ENCODE data around the gene SH3BP4.
"Not testable (repeated sequence)": the region's sequence is repeated elsewhere in the genome, so short reads cannot be mapped to it uniquely, and the experiment has no call there.

SH3BP4 gene

DNA sequence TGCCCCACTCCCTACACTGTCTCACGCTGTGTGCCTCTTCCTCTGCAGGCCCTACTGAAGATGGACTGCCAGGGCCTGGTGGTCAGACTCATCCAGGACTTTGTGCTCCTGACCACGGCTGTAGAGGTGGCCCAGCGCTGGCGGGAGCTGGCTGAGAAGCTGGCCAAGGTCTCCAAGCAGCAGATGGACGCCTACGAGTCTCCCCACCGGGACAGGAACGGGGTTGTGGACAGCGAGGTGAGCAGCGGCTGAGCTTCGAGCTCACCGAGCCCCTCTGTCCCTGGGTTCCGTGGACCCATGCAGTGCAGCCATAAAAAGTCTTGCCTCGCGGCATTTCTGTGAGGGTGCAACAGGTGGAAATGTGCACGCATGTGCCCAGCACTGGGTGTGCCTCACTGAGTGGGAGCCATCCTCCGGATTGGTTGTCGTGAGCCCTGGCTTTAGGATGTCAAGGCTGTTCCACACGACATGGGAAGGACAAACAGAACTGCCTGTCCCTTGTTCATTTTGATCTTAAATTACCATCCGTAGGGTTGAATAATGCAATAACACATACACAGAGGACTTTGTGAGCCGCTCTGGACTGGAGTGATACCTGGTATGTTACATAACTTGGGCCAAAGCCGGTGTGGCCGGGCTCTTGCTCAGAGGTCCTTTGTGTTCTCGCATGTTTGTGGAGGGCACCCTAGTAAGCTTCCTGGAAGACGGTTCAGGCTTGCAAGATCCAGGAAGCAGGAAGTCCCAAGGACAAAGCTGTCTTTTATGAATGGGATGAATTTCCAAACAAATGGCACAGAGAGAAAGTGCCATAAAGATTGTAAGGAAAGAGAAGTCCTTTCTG is 100.9 kb downstream of the SH3BP4 start:
- Histone ChIP-seq H3K9me3 (no peaks in the 10 kb centered on the region), H4K20me1 (no peaks in the 10 kb centered on the region), H3K9ac (no peak overlapping the region), H3K4me1 (peaks cover 17% of the 10 kb centered on the region), H3K36me3 (no peaks in the 10 kb centered on the region), H3K27me3 (no peaks in the 10 kb centered on the region), H3K4me2 (no peak overlapping the region), H3K27ac (no peak overlapping the region), H3K4me3 (no peak overlapping the region)
- no peak for TF ChIP-seq Cebpa-rat (IDR thresholded peaks at IDR 0.05)

GRCh38 chr2:235053651-235054050 is 101.8 kb downstream of the SH3BP4 start:
- no peak overlapping the region for H3K9ac ChIP-seq

DNA sequence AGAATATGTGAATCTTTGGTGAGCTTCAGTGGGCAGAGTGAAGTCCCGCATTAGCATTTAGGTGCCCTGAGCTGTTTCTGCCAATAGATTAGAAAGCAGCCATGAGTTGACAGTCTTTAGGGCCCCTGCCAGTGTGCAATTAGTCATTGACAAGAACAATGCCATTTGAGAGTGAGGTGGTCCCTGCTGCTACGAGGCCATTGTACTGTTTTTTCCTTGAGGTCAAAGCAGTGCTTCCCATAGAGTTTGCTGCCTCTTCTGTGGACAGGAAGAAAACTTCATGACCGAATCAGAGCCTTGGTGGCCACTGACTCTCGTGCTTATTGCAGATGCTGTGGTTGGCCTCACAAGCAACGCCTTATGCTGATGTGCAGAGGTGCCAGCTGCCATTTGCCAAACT is 102.7 kb downstream of the SH3BP4 start:
- H3K9ac ChIP-seq: no peak overlapping the region
- H4K20me1 ChIP-seq: no peaks in the 10 kb centered on the region
- H3K9me3 ChIP-seq: no peaks in the 10 kb centered on the region
- no peak overlapping the region for H3K27ac ChIP-seq
- no peaks in the 10 kb centered on the region for H3K27me3 ChIP-seq
- TF ChIP-seq Cebpa-rat (IDR thresholded peaks at IDR 0.05): no peak
- no peaks in the 10 kb centered on the region for H3K36me3 ChIP-seq
- H3K4me3 ChIP-seq: no peak overlapping the region
- H3K4me2 ChIP-seq: no peak overlapping the region
- H3K4me1 ChIP-seq: peaks cover 17% of the 10 kb centered on the region

More at GRCh38 chr2:235053651-235054050, 101.8 kb downstream of the SH3BP4 start:
- H3K9me3 ChIP-seq: no peaks in the 10 kb centered on the region
- no peak for TF ChIP-seq Cebpa-rat (IDR thresholded peaks at IDR 0.05)
- no peak overlapping the region for H3K4me2 ChIP-seq
- no peaks in the 10 kb centered on the region for H4K20me1 ChIP-seq
- H3K27me3 ChIP-seq: no peaks in the 10 kb centered on the region
- no peaks in the 10 kb centered on the region for H3K36me3 ChIP-seq
- no peak overlapping the region for H3K4me3 ChIP-seq
- H3K27ac ChIP-seq: no peak overlapping the region
- H3K4me1 ChIP-seq: peaks cover 17% of the 10 kb centered on the region

GRCh38 chr2:235054919-235055318 is 103.1 kb downstream of the SH3BP4 start:
- H3K27me3 ChIP-seq: no peaks in the 10 kb centered on the region
- no peaks in the 10 kb centered on the region for H3K36me3 ChIP-seq
- no peak overlapping the region for H3K4me2 ChIP-seq
- H4K20me1 ChIP-seq: no peaks in the 10 kb centered on the region
- no peak for TF ChIP-seq Cebpa-rat (IDR thresholded peaks at IDR 0.05)
- H3K4me1 ChIP-seq: peaks cover 17% of the 10 kb centered on the region
- no peak overlapping the region for H3K4me3 ChIP-seq
- no peak overlapping the region for H3K9ac ChIP-seq
- H3K9me3 ChIP-seq: no peaks in the 10 kb centered on the region
- no peak overlapping the region for H3K27ac ChIP-seq

DNA sequence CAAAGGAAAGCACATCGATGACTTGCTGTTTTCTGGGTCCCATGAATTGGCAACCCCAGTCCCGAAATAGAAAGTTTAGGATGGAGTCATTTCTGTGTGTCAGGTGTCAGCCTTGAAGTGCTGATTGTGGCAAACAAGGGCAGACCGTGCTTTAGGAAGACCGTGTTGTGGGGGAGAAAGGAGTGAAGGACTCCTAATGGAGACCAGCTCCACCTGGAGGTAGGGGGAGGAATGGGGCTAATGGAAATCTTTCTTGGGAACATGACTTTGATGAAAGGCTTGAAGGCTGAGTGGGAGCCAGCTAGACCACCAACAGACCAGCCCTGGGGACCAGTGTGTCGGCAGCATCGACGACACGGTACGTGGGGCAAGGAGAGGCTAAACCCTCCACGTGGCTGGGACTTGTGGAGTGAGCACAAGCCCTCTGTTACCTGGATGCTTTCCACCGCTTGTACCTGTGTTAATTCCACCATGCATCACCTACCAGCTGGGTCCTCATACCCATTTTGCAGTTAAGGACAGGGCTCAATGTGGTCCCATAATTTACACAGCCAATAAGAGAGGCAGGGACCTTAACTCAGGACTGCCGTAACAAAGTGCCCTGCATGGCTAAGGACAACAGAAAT is 104.2 kb downstream of the SH3BP4 start:
- TF ChIP-seq Cebpa-rat (IDR thresholded peaks at IDR 0.05): no peak
- Histone ChIP-seq H3K4me3 (no peak overlapping the region), H3K4me2 (no peak overlapping the region), H3K4me1 (peaks cover 11% of the 10 kb centered on the region), H3K36me3 (no peaks in the 10 kb centered on the region), H3K27ac (no peak overlapping the region), H3K9me3 (no peaks in the 10 kb centered on the region), H3K9ac (no peak overlapping the region), H4K20me1 (no peaks in the 10 kb centered on the region), H3K27me3 (no peaks in the 10 kb centered on the region)

DNA sequence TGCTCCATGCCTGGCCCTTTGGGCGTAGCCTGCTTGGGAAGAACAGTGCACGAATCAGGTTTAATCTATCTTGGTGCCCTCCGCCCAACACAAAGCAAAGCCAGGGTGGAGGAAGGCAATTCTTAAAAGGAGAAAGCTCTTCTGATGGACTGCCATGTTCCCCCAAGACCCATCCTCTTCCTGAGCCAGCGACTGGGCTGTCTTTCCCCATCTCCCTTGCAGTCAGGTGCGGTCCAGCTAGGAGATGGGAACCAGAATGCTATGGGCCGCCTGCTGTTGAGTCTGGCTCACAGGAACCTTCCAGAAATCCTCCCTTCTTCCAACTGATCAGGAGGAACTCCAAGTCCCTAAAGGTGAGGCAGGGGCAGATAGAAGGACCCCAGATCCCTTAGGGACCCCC is 105.0 kb downstream of the SH3BP4 start:
- Histone ChIP-seq H3K36me3 (no peaks in the 10 kb centered on the region), H3K27me3 (no peaks in the 10 kb centered on the region), H4K20me1 (no peaks in the 10 kb centered on the region), H3K4me2 (no peak overlapping the region), H3K9ac (no peak overlapping the region), H3K4me1 (peaks cover 4% of the 10 kb centered on the region), H3K9me3 (no peaks in the 10 kb centered on the region), H3K4me3 (no peak overlapping the region), H3K27ac (no peak overlapping the region)
- no peak for TF ChIP-seq Cebpa-rat (IDR thresholded peaks at IDR 0.05)

DNA sequence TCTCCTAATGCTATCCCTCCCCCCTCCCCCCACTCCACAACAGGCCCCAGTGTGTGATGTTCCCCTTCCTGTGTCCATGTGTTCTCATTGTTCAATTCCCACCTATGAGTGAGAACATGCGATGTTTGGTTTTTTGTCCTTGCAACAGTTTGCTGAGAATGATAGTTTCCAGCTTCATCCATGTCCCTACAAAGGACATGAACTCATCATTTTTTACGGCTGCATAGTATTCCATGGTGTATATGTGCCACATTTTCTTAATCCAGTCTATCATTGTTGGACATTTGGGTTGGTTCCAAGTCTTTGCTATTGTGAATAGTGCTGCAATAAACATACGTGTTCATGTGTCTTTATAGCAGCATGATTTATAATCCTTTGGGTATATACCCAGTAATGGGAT is 105.8 kb downstream of the SH3BP4 start:
- not testable (repeated sequence) for H3K4me2 ChIP-seq, H3K27me3 ChIP-seq, H3K4me1 ChIP-seq, H3K27ac ChIP-seq, H3K9ac ChIP-seq, H4K20me1 ChIP-seq, H3K9me3 ChIP-seq, H3K36me3 ChIP-seq, H3K4me3 ChIP-seq

DNA sequence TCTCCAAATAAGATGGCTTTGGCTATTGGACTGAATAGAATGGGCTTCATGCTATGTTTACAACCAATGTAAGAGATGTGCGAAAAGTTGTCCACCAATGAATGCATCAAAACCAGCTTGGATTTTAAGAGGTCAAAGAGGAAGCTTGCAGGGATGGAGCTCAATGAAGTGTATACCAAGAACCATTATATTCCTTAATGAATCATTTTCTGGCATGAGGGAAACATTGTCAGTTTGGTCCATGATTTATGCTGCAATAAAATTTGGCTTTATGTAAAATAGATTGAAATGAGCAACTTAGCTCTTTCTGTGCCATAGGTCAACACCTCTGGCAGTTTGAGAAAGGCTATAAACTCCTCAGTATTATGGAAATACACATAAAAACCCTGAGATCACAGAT is 107.3 kb downstream of the SH3BP4 start:
- Histone ChIP-seq H3K9me3 (no peaks in the 10 kb centered on the region), H3K4me1 (no peaks in the 10 kb centered on the region), H3K4me2 (no peak overlapping the region), H3K36me3 (no peaks in the 10 kb centered on the region), H3K27ac (no peak overlapping the region), H3K27me3 (no peaks in the 10 kb centered on the region), H3K9ac (no peak overlapping the region), H4K20me1 (no peaks in the 10 kb centered on the region), H3K4me3 (no peak overlapping the region)
- TF ChIP-seq Cebpa-rat (IDR thresholded peaks at IDR 0.05): no peak

GRCh38 chr2:235061656-235062055 is 109.8 kb downstream of the SH3BP4 start:
- H3K4me1 ChIP-seq: no peaks in the 10 kb centered on the region
- no peak for TF ChIP-seq Cebpa-rat (IDR thresholded peaks at IDR 0.05)
- no peaks in the 10 kb centered on the region for H3K9me3 ChIP-seq
- no peak overlapping the region for H3K4me2 ChIP-seq
- H3K9ac ChIP-seq: no peak overlapping the region
- H3K36me3 ChIP-seq: no peaks in the 10 kb centered on the region
- H3K4me3 ChIP-seq: no peak overlapping the region
- H3K27ac ChIP-seq: no peak overlapping the region
- no peaks in the 10 kb centered on the region for H4K20me1 ChIP-seq
- H3K27me3 ChIP-seq: no peaks in the 10 kb centered on the region

- Histone ChIP-seq H4K20me1 (no peaks in the 10 kb centered on the region), H3K27me3 (no peaks in the 10 kb centered on the region), H3K9ac (no peak overlapping the region), H3K36me3 (no peaks in the 10 kb centered on the region), H3K9me3 (no peaks in the 10 kb centered on the region), H3K4me2 (no peak overlapping the region), H3K4me3 (no peak overlapping the region), H3K4me1 (no peaks in the 10 kb centered on the region), H3K27ac (no peak overlapping the region)
- TF ChIP-seq Cebpa-rat (IDR thresholded peaks at IDR 0.05): no peak
Observed at GRCh38 chr2:235063471-235063961, 111.7 kb downstream of the SH3BP4 start.

All from BLaER1 (cell line).